Sigmoid colon (tissue), 4 donors: ENCODE measurements around the gene ANKRD36C.
"Not testable (repeated sequence)": the region's sequence is repeated elsewhere in the genome, so short reads cannot be mapped to it uniquely, and the experiment has no call there.

Experiments
- CTCF ChIP-seq, 4 experiments: fragments of 450-650 bp in 3 of 4; fragments of 200-600 bp in 1 of 4; IDR thresholded peaks; one replicate each; pipeline ENCODE4 v1.5.1; 2016 to 2019; ENCODE audit warnings: antibody characterized with exemption in 4 of 4, mild to moderate bottlenecking in 3 of 4, moderate library complexity in 2 of 4
- EP300 ChIP-seq, 4 donors: sonication (generic); formaldehyde crosslinking; IDR thresholded peaks; one replicate each; pipeline ENCODE4 v1.6.1; 2017; ENCODE audit warnings: antibody characterized with exemption in 4 of 4

- not testable (repeated sequence) for TF ChIP-seq CTCF, EP300 (IDR thresholded peaks at IDR 0.05)
These were observed at the start of gene ANKRD36C for GRCh38 chr2:95991351-95992094.
